SK-N-MC (cell line): Measurements from ENCODE around the gene CREBRF.
"Not testable (repeated sequence)": the region's sequence is repeated elsewhere in the genome, so short reads cannot be mapped to it uniquely, and the experiment has no call there.

Experiments used
- DNase-seq: peaks from one replicate; pipeline ENCODE4 v3.0.0-alpha.2; 2011; ENCODE audit warnings: low read depth, low spot score
- H3K27ac ChIP-seq: fragments of 200-600 bp; sonication (generic); 2 replicates; pipeline ENCODE4 v1.5.1; 2016; ENCODE audit warnings: mixed run types
- H3K36me3 ChIP-seq: fragments of 200-600 bp; sonication (generic); 2 replicates; pipeline ENCODE4 v1.6.1; 2017; ENCODE audit warnings: antibody characterized with exemption, low read length, mixed read lengths; ENCODE audit not compliant: insufficient read depth
- H3K4me3 ChIP-seq: fragments of 200-600 bp; sonication (generic); 2 replicates; pipeline ENCODE4 v1.5.1; 2016
- H3K9ac ChIP-seq: fragments of 200-600 bp; sonication (generic); 2 replicates; pipeline ENCODE4 v1.8.0; 2017; ENCODE audit warnings: mixed run types, mixed read lengths; ENCODE audit not compliant: insufficient read length
- H3K9me3 ChIP-seq: fragments of 200-600 bp; sonication (generic); 2 replicates; pipeline ENCODE4 v1.6.1; 2017; ENCODE audit warnings: low read depth, mild to moderate bottlenecking, antibody characterized with exemption, low read length, moderate library complexity, mixed read lengths
- EZH2 ChIP-seq: fragments of 200-600 bp; sonication (generic); IDR thresholded peaks from one replicate; pipeline ENCODE4 v1.6.1; 2017; ENCODE audit warnings: antibody characterized with exemption
- FOXP2 ChIP-seq: optimal IDR thresholded peaks from 2 replicates; pipeline ENCODE3; 2011; ENCODE audit warnings: mild to moderate bottlenecking, moderate library complexity; ENCODE audit not compliant: insufficient read depth; ENCODE audit errors: extremely low read length, control extremely low read depth
- POLR2AphosphoS5 ChIP-seq: IDR thresholded peaks from 2 replicates; pipeline ENCODE4 v1.6.1; 2012; ENCODE audit warnings: mild to moderate bottlenecking, low read depth, low read length, borderline replicate concordance

The CREBRF gene

GRCh38 chr5:173028811-173029327, 27.3 kb upstream of the CREBRF start:
- no peak overlapping the region for H3K9ac ChIP-seq
- no peaks in the 10 kb centered on the region; the same call in 1 of the 2 replicates for H3K36me3 ChIP-seq

GRCh38 chr5:173029499-173029921, 26.6 kb upstream of the CREBRF start:
- Histone ChIP-seq H3K27ac (peak overlapping the region; percentile 1; the same call in 1 of the 2 replicates), H3K9me3 (no peaks in the 10 kb centered on the region), H3K36me3 (peaks cover 1% of the 10 kb centered on the region; the same call in 1 of the 2 replicates), H3K9ac (no peak overlapping the region), H3K4me3 (no peak overlapping the region)
- TF ChIP-seq FOXP2, result no peak
- no peak for TF ChIP-seq POLR2AphosphoS5
- no peak for TF ChIP-seq EZH2
- no peak for DNase-seq

More at GRCh38 chr5:173028811-173029327, 27.3 kb upstream of the CREBRF start:
- Histone ChIP-seq H3K4me3 (no peak overlapping the region), H3K27ac (0 out of 2 replicates have a peak overlapping the region, but pooled peaks have one; percentile 16), H3K9me3 (no peaks in the 10 kb centered on the region)
- DNase-seq, result no peak
- TF ChIP-seq FOXP2, result no peak
- TF ChIP-seq EZH2, result no peak
- no peak for TF ChIP-seq POLR2AphosphoS5

- not testable (repeated sequence) for DNase-seq, H3K9ac ChIP-seq, H3K4me3 ChIP-seq, H3K9me3 ChIP-seq, H3K27ac ChIP-seq
- peaks cover 14% of the 10 kb centered on the region for H3K36me3 ChIP-seq
Measured at GRCh38 chr5:173032096-173032495, 24.1 kb upstream of the CREBRF start.

GRCh38 chr5:173032730-173033129, 23.4 kb upstream of the CREBRF start:
- H3K27ac ChIP-seq, result no peak overlapping the region
- no peaks in the 10 kb centered on the region for H3K9me3 ChIP-seq
- DNase-seq, result no peak
- TF ChIP-seq FOXP2 (no peak), POLR2AphosphoS5 (no peak), EZH2 (no peak)
- no peak overlapping the region for H3K9ac ChIP-seq
- H3K4me3 ChIP-seq, result no peak overlapping the region
- peaks cover 14% of the 10 kb centered on the region for H3K36me3 ChIP-seq

GRCh38 chr5:173033923-173034322, 22.2 kb upstream of the CREBRF start:
- no peak for DNase-seq
- H3K36me3 ChIP-seq, result peaks cover 14% of the 10 kb centered on the region
- H3K27ac ChIP-seq, result peak overlapping the region; percentile 88; the same call in 1 of the 2 replicates
- TF ChIP-seq POLR2AphosphoS5, result no peak
- TF ChIP-seq FOXP2, result no peak
- no peak for TF ChIP-seq EZH2
- H3K4me3 ChIP-seq, result no peak overlapping the region
- H3K9ac ChIP-seq, result no peak overlapping the region
- no peaks in the 10 kb centered on the region for H3K9me3 ChIP-seq

GRCh38 chr5:173035904-173036707, 20.0 kb upstream of the CREBRF start:
- Histone ChIP-seq H3K36me3 (peaks cover 14% of the 10 kb centered on the region), H3K9ac (no peak overlapping the region), H3K9me3 (no peaks in the 10 kb centered on the region), H3K27ac (peak overlapping the region; percentile 88), H3K4me3 (no peak overlapping the region)
- no peak for DNase-seq
- TF ChIP-seq FOXP2 (no peak), EZH2 (no peak), POLR2AphosphoS5 (no peak)

- H3K36me3 ChIP-seq, result peaks cover 14% of the 10 kb centered on the region
- TF ChIP-seq FOXP2 (no peak), POLR2AphosphoS5 (no peak), EZH2 (no peak)
- no peaks in the 10 kb centered on the region for H3K9me3 ChIP-seq
- H3K4me3 ChIP-seq, result no peak overlapping the region
- H3K27ac ChIP-seq, result no peak overlapping the region
- DNase-seq, result no peak
- H3K9ac ChIP-seq, result no peak overlapping the region
Measured at GRCh38 chr5:173039188-173039587, 17.0 kb upstream of the CREBRF start.

- peaks cover 8% of the 10 kb centered on the region for H3K36me3 ChIP-seq
- no peak overlapping the region for H3K27ac ChIP-seq
- no peak for DNase-seq
- no peak overlapping the region for H3K4me3 ChIP-seq
- H3K9ac ChIP-seq, result no peak overlapping the region
- no peaks in the 10 kb centered on the region for H3K9me3 ChIP-seq
- TF ChIP-seq EZH2, result no peak
Measured at GRCh38 chr5:173039964-173040363, 16.2 kb upstream of the CREBRF start.
